HepG2 (cell line): ENCODE results near the gene PSMB11. TPM values are rescaled to one million over a fixed set of nuclear protein-coding genes. Genes with fewer than 3 reads are reported as not detected.

ENCODE experiments used
- CBX5 ChIP-seq: sonication (generic); formaldehyde crosslinking; IDR thresholded peaks from 2 replicates; pipeline ENCODE4 v1.4.0; 2020; ENCODE audit warnings: missing genetic modification reagents, borderline replicate concordance
- CENPBD1 ChIP-seq: sonication (generic); formaldehyde crosslinking; IDR thresholded peaks from 2 replicates; pipeline ENCODE4 v1.8.0; 2022; ENCODE audit warnings: missing genetic modification reagents, low read depth, mild to moderate bottlenecking, borderline replicate concordance
- CERS6 ChIP-seq: sonication (generic); formaldehyde crosslinking; IDR thresholded peaks from 2 replicates; pipeline ENCODE4 v1.5.0; 2020; ENCODE audit warnings: missing genetic modification reagents
- ESRRA ChIP-seq: sonication (generic); formaldehyde crosslinking; IDR thresholded peaks from 2 replicates; pipeline ENCODE4 v1.5.1; 2020; ENCODE audit warnings: mild to moderate bottlenecking, low read depth, missing genetic modification reagents
- GATA4 ChIP-seq: sonication (generic); IDR thresholded peaks from 2 replicates; pipeline ENCODE4 v1.6.1; 2016; ENCODE audit warnings: antibody characterized with exemption, low read depth, borderline replicate concordance
- HOXA7 ChIP-seq: sonication (generic); formaldehyde crosslinking; IDR thresholded peaks from 2 replicates; pipeline ENCODE4 v1.8.1; 2022; ENCODE audit warnings: mild to moderate bottlenecking, missing genetic modification reagents, moderate library complexity
- IRF1 ChIP-seq: sonication (generic); formaldehyde crosslinking; IDR thresholded peaks from 2 replicates; pipeline ENCODE4 v1.4.0; 2020; ENCODE audit warnings: low read depth, mild to moderate bottlenecking, missing genetic modification reagents
- ISX ChIP-seq: sonication (generic); formaldehyde crosslinking; conservative IDR thresholded peaks from 2 replicates; pipeline ENCODE4 v1.5.0; 2020; ENCODE audit warnings: missing genetic modification reagents
- JDP2 ChIP-seq: sonication (generic); formaldehyde crosslinking; IDR thresholded peaks from 2 replicates; pipeline ENCODE4 v1.8.1; 2022; ENCODE audit warnings: missing genetic modification reagents, borderline replicate concordance
- MLX ChIP-seq: IDR thresholded peaks from 2 replicates; pipeline ENCODE4 v1.6.1; 2016
- NCOA5 ChIP-seq: sonication (generic); formaldehyde crosslinking; IDR thresholded peaks from 2 replicates; pipeline ENCODE4 v1.4.0; 2020; ENCODE audit warnings: missing genetic modification reagents
- PHF5A ChIP-seq: IDR thresholded peaks from one replicate; pipeline ENCODE4 v1.6.1; 2018; ENCODE audit warnings: low read depth, missing genetic modification reagents; ENCODE audit not compliant: unreplicated experiment
- SMYD3 ChIP-seq: sonication (generic); formaldehyde crosslinking; IDR thresholded peaks from 2 replicates; pipeline ENCODE4 v1.8.1; 2023; ENCODE audit warnings: mild to moderate bottlenecking, missing genetic modification reagents
- SP2 ChIP-seq: sonication (generic); formaldehyde crosslinking; IDR thresholded peaks from 2 replicates; pipeline ENCODE4 v1.5.1; 2020; ENCODE audit warnings: mild to moderate bottlenecking, missing genetic modification reagents
- ZMAT3 ChIP-seq: sonication (generic); formaldehyde crosslinking; conservative IDR thresholded peaks from 2 replicates; pipeline ENCODE4 v1.7.0; 2021; ENCODE audit warnings: missing genetic modification reagents
- ZNF274 ChIP-seq: sonication (generic); formaldehyde crosslinking; IDR thresholded peaks from 2 replicates; pipeline ENCODE4 v1.5.1; 2020; ENCODE audit warnings: mild to moderate bottlenecking, missing genetic modification reagents
- ZNF503 ChIP-seq: sonication (generic); formaldehyde crosslinking; IDR thresholded peaks from 2 replicates; pipeline ENCODE4 v1.4.0; 2020; ENCODE audit warnings: missing genetic modification reagents
- ZNF552 ChIP-seq: sonication (generic); formaldehyde crosslinking; IDR thresholded peaks from 2 replicates; pipeline ENCODE4 v1.9.0; 2022; ENCODE audit warnings: missing genetic modification reagents, mild to moderate bottlenecking, borderline replicate concordance
- ZNF639 ChIP-seq: conservative IDR thresholded peaks from 2 replicates; pipeline ENCODE4 v1.6.1; 2018; ENCODE audit warnings: missing genetic modification reagents
- ZNF660 ChIP-seq: sonication (generic); formaldehyde crosslinking; IDR thresholded peaks from 2 replicates; pipeline ENCODE4 v1.5.1; 2020; ENCODE audit warnings: mild to moderate bottlenecking, low read depth, missing genetic modification reagents, borderline replicate concordance
- ZNF761 ChIP-seq: sonication (generic); formaldehyde crosslinking; conservative IDR thresholded peaks from 2 replicates; pipeline ENCODE4 v1.4.0; 2020; ENCODE audit warnings: mild to moderate bottlenecking, missing genetic modification reagents
- ZNF800 ChIP-seq: sonication (generic); formaldehyde crosslinking; IDR thresholded peaks from 2 replicates; pipeline ENCODE4 v1.4.0; 2020; ENCODE audit warnings: missing genetic modification reagents
- polyA plus RNA-seq, 8 experiments: library from polyadenylated mRNA; depleted of rRNA in 3 of 8; stranded (reverse) in 7 of 8; unstranded in 1 of 8; fragments of >200 nt; fragmentation: Illumina TruSeq in 4 of 8; extraction: Trizol in 4 of 8; gene quantifications; 2 replicates each; pipeline versions ENCODE4 v1.2.1 to v1.2.3, GENCODE V29; 2011 to 2016; ENCODE audit warnings: low read depth in 4 of 8, missing spikeins in 1 of 8, mixed read lengths in 1 of 8; ENCODE audit not compliant: insufficient read depth in 1 of 8
- total RNA-seq, 5 experiments: library from RNA; depleted of rRNA; stranded (reverse); fragments of >200 nt; fragmentation: Illumina TruSeq; extraction: Trizol; gene quantifications; 2 replicates each; pipeline ENCODE4 v1.2.3, GENCODE V29; 2016; ENCODE audit warnings: low read depth in 1 of 5

Gene PSMB11
- total and polyA plus RNA-seq, 2 of the 13 experiments (the other 11 are each of a cell fraction or from before 2014, with no cell fraction given): not detected

- TF ChIP-seq ZNF800: no peak
- TF ChIP-seq NCOA5 (CRISPR knock-in tag): no peak
- TF ChIP-seq MLX (CRISPR knock-in tag): no peak
- TF ChIP-seq JDP2 (CRISPR knock-in tag): no peak
- no peak for TF ChIP-seq ZMAT3 (CRISPR knock-in tag)
- TF ChIP-seq ZNF274 (CRISPR knock-in tag): no peak; the same call in 1 of the 2 replicates
- TF ChIP-seq ZNF761 (CRISPR knock-in tag): peak; percentile 19; the same call in 1 of the 2 replicates
- TF ChIP-seq GATA4: no peak
- TF ChIP-seq ZNF639 (CRISPR knock-in tag): no peak
- TF ChIP-seq IRF1 (CRISPR knock-in tag): no peak
- TF ChIP-seq SMYD3 (CRISPR knock-in tag): no peak
- TF ChIP-seq HOXA7 (CRISPR knock-in tag): no peak
- no peak for TF ChIP-seq ZNF660 (CRISPR knock-in tag)
- TF ChIP-seq ESRRA (CRISPR knock-in tag): peak; percentile 7; the same call in 1 of the 2 replicates
- TF ChIP-seq CBX5 (CRISPR knock-in tag): no peak
- TF ChIP-seq SP2 (CRISPR knock-in tag): 0 out of 2 replicates have a peak, but pooled peaks have one; percentile 3
- no peak for TF ChIP-seq PHF5A (CRISPR knock-in tag)
- no peak; the same call in 1 of the 2 replicates for TF ChIP-seq ZNF503 (CRISPR knock-in tag)
- TF ChIP-seq CENPBD1: no peak
- TF ChIP-seq CERS6: no peak
- TF ChIP-seq ZNF552 (CRISPR knock-in tag): 0 out of 2 replicates have a peak, but pooled peaks have one; percentile 55
- TF ChIP-seq ISX (CRISPR knock-in tag): no peak
Measured at GRCh38 chr14:23033801-23034497, 8.1 kb upstream of the PSMB11 start (continued).
